Thyroid gland (tissue), 4 donors: ENCODE data around the gene OSBP2. TPM values are rescaled to one million over a fixed set of nuclear protein-coding genes. Genes with fewer than 3 reads are reported as not detected.

Experiments used
- DNase-seq, 2 donors: peaks; one replicate each; pipeline ENCODE4 v3.0.0-alpha.2; 2019
- H3K27ac ChIP-seq, 3 donors: fragments of 200-600 bp; sonication (generic); 1 replicate in 2 of 3; 2 replicates in 1 of 3; pipeline ENCODE4 v1.5.1; 2016 to 2019; ENCODE audit warnings: mild to moderate bottlenecking in 1 of 3, moderate library complexity in 1 of 3
- H3K27me3 ChIP-seq: fragments of 200-600 bp; sonication (generic); one replicate; pipeline ENCODE4 v1.5.1; 2019
- H3K36me3 ChIP-seq, 2 donors: fragments of 200-600 bp; sonication (generic); one replicate each; pipeline ENCODE4 v1.5.1; 2016 to 2019
- H3K4me1 ChIP-seq, 2 donors: fragments of 200-600 bp; sonication (generic); one replicate each; pipeline ENCODE4 v1.5.1; 2017 to 2019
- H3K4me3 ChIP-seq, 3 donors: fragments of 200-600 bp; sonication (generic); replicated peaks in 1 of 3; 1 replicate in 2 of 3; 2 replicates in 1 of 3; pipeline ENCODE4 v1.5.1; 2016; ENCODE audit warnings: mild to moderate bottlenecking in 1 of 3
- H3K9me3 ChIP-seq: fragments of 200-600 bp; sonication (generic); one replicate; pipeline ENCODE4 v1.5.1; 2017
- CTCF ChIP-seq, 6 experiments: fragments of 200-600 bp in 3 of 6; fragments of 450-650 bp in 3 of 6; sonication (generic) in 3 of 6; IDR thresholded peaks; one replicate each; pipeline ENCODE4 v1.5.1; 2016 to 2019; ENCODE audit warnings: antibody characterized with exemption in 6 of 6, mild to moderate bottlenecking in 2 of 6, inconsistent platforms in 1 of 6, moderate library complexity in 1 of 6
- POLR2A ChIP-seq, 2 donors: fragments of 450-650 bp; IDR thresholded peaks; one replicate each; pipeline ENCODE4 v1.6.1; 2017; ENCODE audit warnings: antibody characterized with exemption in 2 of 2, mild to moderate bottlenecking in 2 of 2, moderate library complexity in 1 of 2
- WGBS, 2 donors: methylation state at CpG; one replicate each; pipeline ENCODE4 v1.1.5; 2017; 5-methylcytosine and 5-hydroxymethylcytosine counted together
- intact Hi-C: fragments of 100-400 bp; cut with DNase I; formaldehyde crosslinking; loops from one replicate; pipeline ENCODE4 v1.15.1; 2023
- total RNA-seq, 4 donors: library from RNA; depleted of rRNA; stranded (reverse); fragments of >200 nt; gene quantifications; one replicate each; pipeline ENCODE4 v1.2.3, GENCODE V29; 2016

The OSBP2 gene
- total RNA-seq, 4 donors from 2014 or later, result 7.8 to 13.4 (median 11.5) TPM

GRCh38 chr22:30662040-30662439, 32.6 kb upstream of the OSBP2 start:
- H3K27ac ChIP-seq, result no peak overlapping the region
- peaks cover 0 to 4% of the 10 kb centered on the region in 2 donors for H3K4me1 ChIP-seq
- no peak for DNase-seq
- no peaks in the 10 kb centered on the region for H3K9me3 ChIP-seq
- intact Hi-C loops, result no loop called here
- WGBS, 2 donors, result 93% methylated on average over 4 of the region's 4 CpGs
- H3K27me3 ChIP-seq, result no peaks in the 10 kb centered on the region
- TF ChIP-seq POLR2A (IDR thresholded peaks at IDR 0.05), result no peak
- H3K36me3 ChIP-seq, result peaks cover 0 to 4% of the 10 kb centered on the region in 2 donors
- H3K4me3 ChIP-seq, result no peak overlapping the region

- Histone ChIP-seq H3K27ac (no peak overlapping the region), H3K9me3 (no peaks in the 10 kb centered on the region), H3K4me1 (peaks cover 5 to 12% of the 10 kb centered on the region in 2 donors), H3K36me3 (peaks cover 0 to 4% of the 10 kb centered on the region in 2 donors), H3K27me3 (no peaks in the 10 kb centered on the region), H3K4me3 (no peak overlapping the region)
- no peak for DNase-seq
- WGBS, 2 donors, result 94 to 99% methylated on average over 13 of the region's 13 CpGs
- TF ChIP-seq POLR2A (IDR thresholded peaks at IDR 0.05) (no peak), CTCF (IDR thresholded peaks at IDR 0.05) (no peak)
- intact Hi-C loops, result no loop called here
Observed at GRCh38 chr22:30664798-30665197, 29.9 kb upstream of the OSBP2 start.

GRCh38 chr22:30665266-30665665, 29.4 kb upstream of the OSBP2 start:
- TF ChIP-seq CTCF (IDR thresholded peaks at IDR 0.05) (no peak), POLR2A (IDR thresholded peaks at IDR 0.05) (no peak)

GRCh38 chr22:30665786-30666185, 28.9 kb upstream of the OSBP2 start:
- no peak for DNase-seq
- WGBS, 2 donors, result 92 to 95% methylated on average over 4 of the region's 4 CpGs

More at GRCh38 chr22:30665266-30665665, 29.4 kb upstream of the OSBP2 start:
- intact Hi-C loops, result no loop called here
- H3K27ac ChIP-seq, result no peak overlapping the region
- peaks cover 0 to 4% of the 10 kb centered on the region in 2 donors for H3K36me3 ChIP-seq
- peaks cover 5 to 12% of the 10 kb centered on the region in 2 donors for H3K4me1 ChIP-seq
- H3K4me3 ChIP-seq, result no peak overlapping the region
- DNase-seq, result no peak
- H3K27me3 ChIP-seq, result no peaks in the 10 kb centered on the region
- WGBS, 2 donors, result 82 to 94% methylated on average over 2 of the region's 2 CpGs
- no peaks in the 10 kb centered on the region for H3K9me3 ChIP-seq

GRCh38 chr22:30667107-30667493, 27.6 kb upstream of the OSBP2 start:
- Histone ChIP-seq H3K4me3 (peak overlapping the region; percentile 64 to 93 (median 69)), H3K27ac (no peak overlapping the region), H3K36me3 (peaks cover 0 to 4% of the 10 kb centered on the region in 2 donors), H3K4me1 (peaks cover 5 to 12% of the 10 kb centered on the region in 2 donors), H3K9me3 (no peaks in the 10 kb centered on the region), H3K27me3 (no peaks in the 10 kb centered on the region)
- DNase-seq, result no peak
- WGBS, 2 donors, result 4% methylated on average over 18 of the region's 18 CpGs
- intact Hi-C loops, result no loop called here
- TF ChIP-seq CTCF (IDR thresholded peaks at IDR 0.05) (no peak), POLR2A (IDR thresholded peaks at IDR 0.05) (no peak)

More at GRCh38 chr22:30665786-30666185, 28.9 kb upstream of the OSBP2 start:
- intact Hi-C loops, result no loop called here
- peaks cover 5 to 12% of the 10 kb centered on the region in 2 donors for H3K4me1 ChIP-seq
- no peak overlapping the region for H3K27ac ChIP-seq
- no peak overlapping the region for H3K4me3 ChIP-seq
- H3K27me3 ChIP-seq, result no peaks in the 10 kb centered on the region
- H3K36me3 ChIP-seq, result peaks cover 0 to 4% of the 10 kb centered on the region in 2 donors
- TF ChIP-seq CTCF (IDR thresholded peaks at IDR 0.05) (no peak), POLR2A (IDR thresholded peaks at IDR 0.05) (no peak)
- H3K9me3 ChIP-seq, result no peaks in the 10 kb centered on the region
